Measurements from ENCODE around the gene DNAJC5. TPM values are rescaled to one million over a fixed set of nuclear protein-coding genes. Genes with fewer than 3 reads are reported as not detected.
"Not testable (repeated sequence)": the region's sequence is repeated elsewhere in the genome, so short reads cannot be mapped to it uniquely, and the experiment has no call there.

DNAJC5 gene
- total and polyA plus RNA-seq, 2 experiments from 2014 or later: 7.1 to 33.5 TPM

GRCh38 chr20:63929071-63929470, 34.1 kb downstream of the DNAJC5 start (continued):
- TF ChIP-seq, protein P1, sequence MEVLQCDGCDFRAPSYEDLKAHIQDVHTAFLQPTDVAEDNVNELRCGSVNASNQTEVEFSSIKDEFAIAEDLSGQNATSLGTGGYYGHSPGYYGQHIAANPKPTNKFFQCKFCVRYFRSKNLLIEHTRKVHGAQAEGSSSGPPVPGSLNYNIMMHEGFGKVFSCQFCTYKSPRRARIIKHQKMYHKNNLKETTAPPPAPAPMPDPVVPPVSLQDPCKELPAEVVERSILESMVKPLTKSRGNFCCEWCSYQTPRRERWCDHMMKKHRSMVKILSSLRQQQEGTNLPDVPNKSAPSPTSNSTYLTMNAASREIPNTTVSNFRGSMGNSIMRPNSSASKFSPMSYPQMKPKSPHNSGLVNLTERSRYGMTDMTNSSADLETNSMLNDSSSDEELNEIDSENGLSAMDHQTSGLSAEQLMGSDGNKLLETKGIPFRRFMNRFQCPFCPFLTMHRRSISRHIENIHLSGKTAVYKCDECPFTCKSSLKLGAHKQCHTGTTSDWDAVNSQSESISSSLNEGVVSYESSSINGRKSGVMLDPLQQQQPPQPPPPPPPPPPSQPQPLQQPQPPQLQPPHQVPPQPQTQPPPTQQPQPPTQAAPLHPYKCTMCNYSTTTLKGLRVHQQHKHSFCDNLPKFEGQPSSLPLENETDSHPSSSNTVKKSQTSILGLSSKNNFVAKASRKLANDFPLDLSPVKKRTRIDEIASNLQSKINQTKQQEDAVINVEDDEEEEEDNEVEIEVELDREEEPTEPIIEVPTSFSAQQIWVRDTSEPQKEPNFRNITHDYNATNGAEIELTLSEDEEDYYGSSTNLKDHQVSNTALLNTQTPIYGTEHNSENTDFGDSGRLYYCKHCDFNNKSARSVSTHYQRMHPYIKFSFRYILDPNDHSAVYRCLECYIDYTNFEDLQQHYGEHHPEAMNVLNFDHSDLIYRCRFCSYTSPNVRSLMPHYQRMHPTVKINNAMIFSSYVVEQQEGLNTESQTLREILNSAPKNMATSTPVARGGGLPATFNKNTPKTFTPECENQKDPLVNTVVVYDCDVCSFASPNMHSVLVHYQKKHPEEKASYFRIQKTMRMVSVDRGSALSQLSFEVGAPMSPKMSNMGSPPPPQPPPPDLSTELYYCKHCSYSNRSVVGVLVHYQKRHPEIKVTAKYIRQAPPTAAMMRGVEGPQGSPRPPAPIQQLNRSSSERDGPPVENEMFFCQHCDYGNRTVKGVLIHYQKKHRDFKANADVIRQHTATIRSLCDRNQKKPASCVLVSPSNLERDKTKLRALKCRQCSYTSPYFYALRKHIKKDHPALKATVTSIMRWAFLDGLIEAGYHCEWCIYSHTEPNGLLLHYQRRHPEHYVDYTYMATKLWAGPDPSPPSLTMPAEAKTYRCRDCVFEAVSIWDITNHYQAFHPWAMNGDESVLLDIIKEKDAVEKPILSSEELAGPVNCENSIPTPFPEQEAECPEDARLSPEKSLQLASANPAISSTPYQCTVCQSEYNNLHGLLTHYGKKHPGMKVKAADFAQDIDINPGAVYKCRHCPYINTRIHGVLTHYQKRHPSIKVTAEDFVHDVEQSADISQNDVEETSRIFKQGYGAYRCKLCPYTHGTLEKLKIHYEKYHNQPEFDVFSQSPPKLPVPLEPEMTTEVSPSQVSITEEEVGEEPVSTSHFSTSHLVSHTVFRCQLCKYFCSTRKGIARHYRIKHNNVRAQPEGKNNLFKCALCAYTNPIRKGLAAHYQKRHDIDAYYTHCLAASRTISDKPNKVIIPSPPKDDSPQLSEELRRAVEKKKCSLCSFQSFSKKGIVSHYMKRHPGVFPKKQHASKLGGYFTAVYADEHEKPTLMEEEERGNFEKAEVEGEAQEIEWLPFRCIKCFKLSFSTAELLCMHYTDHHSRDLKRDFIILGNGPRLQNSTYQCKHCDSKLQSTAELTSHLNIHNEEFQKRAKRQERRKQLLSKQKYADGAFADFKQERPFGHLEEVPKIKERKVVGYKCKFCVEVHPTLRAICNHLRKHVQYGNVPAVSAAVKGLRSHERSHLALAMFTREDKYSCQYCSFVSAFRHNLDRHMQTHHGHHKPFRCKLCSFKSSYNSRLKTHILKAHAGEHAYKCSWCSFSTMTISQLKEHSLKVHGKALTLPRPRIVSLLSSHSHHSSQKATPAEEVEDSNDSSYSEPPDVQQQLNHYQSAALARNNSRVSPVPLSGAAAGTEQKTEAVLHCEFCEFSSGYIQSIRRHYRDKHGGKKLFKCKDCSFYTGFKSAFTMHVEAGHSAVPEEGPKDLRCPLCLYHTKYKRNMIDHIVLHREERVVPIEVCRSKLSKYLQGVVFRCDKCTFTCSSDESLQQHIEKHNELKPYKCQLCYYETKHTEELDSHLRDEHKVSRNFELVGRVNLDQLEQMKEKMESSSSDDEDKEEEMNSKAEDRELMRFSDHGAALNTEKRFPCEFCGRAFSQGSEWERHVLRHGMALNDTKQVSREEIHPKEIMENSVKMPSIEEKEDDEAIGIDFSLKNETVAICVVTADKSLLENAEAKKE (CRISPR knock-in tag; IDR thresholded peaks at IDR 0.05): no peak
- TF ChIP-seq EZH2 (IDR thresholded peaks at IDR 0.05; ENCODE audit: low read depth, unreplicated experiment) (no peak), REST (IDR thresholded peaks at IDR 0.05; ENCODE audit: unreplicated experiment) (no peak)

DNA sequence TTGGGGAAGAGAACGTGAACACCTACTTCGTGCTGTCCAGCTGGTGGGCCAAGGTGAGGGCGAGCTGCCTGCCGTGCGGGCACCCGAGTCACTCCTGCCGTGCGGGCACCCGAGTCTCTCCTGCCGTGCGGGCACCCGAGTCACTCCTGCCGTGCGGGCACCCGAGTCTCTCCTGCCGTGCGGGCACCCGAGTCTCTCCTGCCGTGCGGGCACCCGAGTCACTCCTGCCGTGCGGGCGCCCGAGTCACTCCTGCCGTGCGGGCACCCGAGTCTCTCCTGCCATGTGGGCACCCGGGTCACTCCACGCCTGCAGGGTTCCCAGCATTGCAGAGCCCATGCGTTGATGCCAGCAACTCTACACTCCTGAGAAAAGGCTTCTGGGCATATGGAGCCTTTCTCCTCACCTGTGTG, 34.6 kb downstream of the DNAJC5 start:
- H3K27ac ChIP-seq (ENCODE audit: low read depth); H3K9me2 ChIP-seq (ENCODE audit: insufficient read depth); H3K4me3 ChIP-seq; H3K27ac Mint-ChIP-seq; H3K27me3 Mint-ChIP-seq (ENCODE audit: insufficient read depth, low read depth, poor library complexity); H3K4me1 Mint-ChIP-seq; H3K4me2 ChIP-seq; DNase-seq (ENCODE audit: low spot score); H3K4me3 Mint-ChIP-seq; ATAC-seq; H4K20me1 ChIP-seq (replicated peaks; ENCODE audit: insufficient read depth); H3K9me3 Mint-ChIP-seq; H3K27me3 ChIP-seq (ENCODE audit: insufficient read depth); H3K4me1 ChIP-seq (ENCODE audit: insufficient read depth); H2AFZ ChIP-seq; H3F3A ChIP-seq (replicated peaks; ENCODE audit: low read depth); H3K36me3 ChIP-seq (ENCODE audit: insufficient read depth): not testable (repeated sequence)
- peaks cover 18% of the 10 kb centered on the region for H3K79me2 ChIP-seq (replicated peaks; ENCODE audit: insufficient read depth)
- H3K36me3 Mint-ChIP-seq (ENCODE audit: low read depth): peaks cover 41% of the 10 kb centered on the region
